Activated naive CD8-positive, alpha-beta T cell treated with anti-CD3 and anti-CD28 coated beads, Interleukin-2, amount 50 U/mL, for 16 hours (primary cell): ENCODE results near the gene PTGFRN.

ENCODE experiments used
- DNase-seq: peaks from one replicate; pipeline ENCODE4 v3.0.0-alpha.2; 2020; ENCODE audit warnings: low read depth, low spot score

PTGFRN gene

GRCh38 chr1:117032681-117033539 lies 123.2 kb downstream of the PTGFRN start:
- no peak for DNase-seq

GRCh38 chr1:117033772-117034171 lies 124.1 kb downstream of the PTGFRN start:
- no peak for DNase-seq

DNA sequence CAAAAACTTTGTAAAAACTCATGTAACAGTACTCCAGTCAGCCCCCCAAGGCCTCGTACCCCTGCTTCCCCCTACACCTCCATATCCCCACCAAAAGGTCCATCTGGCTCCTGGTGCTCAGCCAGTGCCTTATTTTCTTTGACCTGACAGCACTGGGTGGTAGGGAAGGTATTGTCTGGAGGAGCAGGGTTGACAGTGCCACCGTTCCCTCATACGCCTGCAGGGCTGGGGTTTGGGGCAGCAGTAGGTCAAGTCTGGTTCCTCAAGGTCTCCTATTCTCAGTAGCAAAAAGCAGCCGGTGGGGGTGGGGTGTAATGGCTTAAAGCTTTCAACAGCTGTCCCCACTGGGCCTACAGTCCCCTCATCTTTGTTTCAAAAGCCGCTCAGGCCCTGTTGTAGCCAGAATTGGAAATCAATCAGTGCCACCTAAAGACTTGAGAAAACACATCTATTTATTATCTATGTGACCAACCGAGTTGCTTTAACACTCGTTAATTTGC lies 125.1 kb downstream of the PTGFRN start:
- no peak for DNase-seq

- DNase-seq: no peak
Observed at GRCh38 chr1:117036018-117036461, 126.3 kb downstream of the PTGFRN start.

DNA sequence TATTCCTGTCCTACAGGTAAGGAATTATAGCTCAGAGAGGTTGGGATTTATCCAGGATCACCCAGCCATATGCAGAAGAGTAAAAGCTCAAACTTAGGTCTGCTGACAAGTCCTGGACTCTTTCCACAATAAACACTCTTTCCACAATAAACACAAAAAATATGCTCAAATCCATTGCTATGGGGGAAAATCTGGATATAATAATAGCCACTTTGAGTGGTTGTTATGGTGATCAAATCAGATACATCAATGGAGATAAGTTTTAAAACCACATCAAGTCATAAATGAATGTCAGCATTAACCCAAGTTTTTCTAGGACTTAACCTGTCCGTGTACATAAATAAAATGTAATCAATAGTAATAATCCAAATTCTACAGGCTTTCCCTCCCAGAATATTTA lies 128.1 kb downstream of the PTGFRN start:
- no peak for DNase-seq

GRCh38 chr1:117038236-117038635 lies 128.5 kb downstream of the PTGFRN start:
- DNase-seq: no peak
